HUDEP-2 (cell line): ENCODE measurements around the gene FRMPD1.

Source experiments
- DNase-seq, 76 experiments: peaks; one replicate each; lab custom pipeline; 2025; ENCODE audit not compliant: unreplicated experiment in 76 of 76; lab: John Stamatoyannopoulos, UW

Gene FRMPD1

GRCh38 chr9:37632479-37632878 lies 18.3 kb upstream of the FRMPD1 start:
- DNase-seq: no peak

- DNase-seq: no peak
Measured at GRCh38 chr9:37635808-37636207, 14.9 kb upstream of the FRMPD1 start.

- DNase-seq: no peak
Measured at GRCh38 chr9:37636511-37637448, 14.0 kb upstream of the FRMPD1 start.

- no peak for DNase-seq
Measured at GRCh38 chr9:37639109-37639762, 11.5 kb upstream of the FRMPD1 start.

- no peak for DNase-seq
Measured at GRCh38 chr9:37639841-37640240, 10.9 kb upstream of the FRMPD1 start.

- DNase-seq: no peak
Measured at GRCh38 chr9:37640246-37640645, 10.5 kb upstream of the FRMPD1 start.

- no peak for DNase-seq
Measured at GRCh38 chr9:37641331-37641730, 9.4 kb upstream of the FRMPD1 start.

GRCh38 chr9:37643214-37643613 lies 7.5 kb upstream of the FRMPD1 start:
- DNase-seq: no peak

- no peak for DNase-seq
Measured at GRCh38 chr9:37645903-37646506, 4.7 kb upstream of the FRMPD1 start.

GRCh38 chr9:37650299-37650872 lies 368 bp upstream of the FRMPD1 start:
- DNase-seq: no peak

GRCh38 chr9:37652261-37652660 lies 1.5 kb downstream of the FRMPD1 start:
- DNase-seq: no peak

GRCh38 chr9:37653385-37653784 lies 2.6 kb downstream of the FRMPD1 start:
- no peak for DNase-seq

- no peak for DNase-seq
Measured at GRCh38 chr9:37656936-37657335, 6.2 kb downstream of the FRMPD1 start.

- no peak for DNase-seq
Measured at GRCh38 chr9:37660691-37661090, 9.9 kb downstream of the FRMPD1 start.

GRCh38 chr9:37663926-37664325 lies 13.2 kb downstream of the FRMPD1 start:
- DNase-seq: no peak

GRCh38 chr9:37667706-37668105 lies 17.0 kb downstream of the FRMPD1 start:
- no peak for DNase-seq

GRCh38 chr9:37668116-37668601 lies 17.4 kb downstream of the FRMPD1 start:
- no peak for DNase-seq

- no peak for DNase-seq
Measured at GRCh38 chr9:37669232-37669631, 18.5 kb downstream of the FRMPD1 start.

- no peak for DNase-seq
Measured at GRCh38 chr9:37675661-37676060, 24.9 kb downstream of the FRMPD1 start.

GRCh38 chr9:37676411-37676830 lies 25.7 kb downstream of the FRMPD1 start:
- no peak for DNase-seq

- no peak for DNase-seq
Measured at GRCh38 chr9:37677435-37677834, 26.7 kb downstream of the FRMPD1 start.
